ENCODE results near the gene MYL5.
A peak's percentile ranks its signal among the peaks of the same experiment; 100 is the strongest.

The MYL5 gene

DNA sequence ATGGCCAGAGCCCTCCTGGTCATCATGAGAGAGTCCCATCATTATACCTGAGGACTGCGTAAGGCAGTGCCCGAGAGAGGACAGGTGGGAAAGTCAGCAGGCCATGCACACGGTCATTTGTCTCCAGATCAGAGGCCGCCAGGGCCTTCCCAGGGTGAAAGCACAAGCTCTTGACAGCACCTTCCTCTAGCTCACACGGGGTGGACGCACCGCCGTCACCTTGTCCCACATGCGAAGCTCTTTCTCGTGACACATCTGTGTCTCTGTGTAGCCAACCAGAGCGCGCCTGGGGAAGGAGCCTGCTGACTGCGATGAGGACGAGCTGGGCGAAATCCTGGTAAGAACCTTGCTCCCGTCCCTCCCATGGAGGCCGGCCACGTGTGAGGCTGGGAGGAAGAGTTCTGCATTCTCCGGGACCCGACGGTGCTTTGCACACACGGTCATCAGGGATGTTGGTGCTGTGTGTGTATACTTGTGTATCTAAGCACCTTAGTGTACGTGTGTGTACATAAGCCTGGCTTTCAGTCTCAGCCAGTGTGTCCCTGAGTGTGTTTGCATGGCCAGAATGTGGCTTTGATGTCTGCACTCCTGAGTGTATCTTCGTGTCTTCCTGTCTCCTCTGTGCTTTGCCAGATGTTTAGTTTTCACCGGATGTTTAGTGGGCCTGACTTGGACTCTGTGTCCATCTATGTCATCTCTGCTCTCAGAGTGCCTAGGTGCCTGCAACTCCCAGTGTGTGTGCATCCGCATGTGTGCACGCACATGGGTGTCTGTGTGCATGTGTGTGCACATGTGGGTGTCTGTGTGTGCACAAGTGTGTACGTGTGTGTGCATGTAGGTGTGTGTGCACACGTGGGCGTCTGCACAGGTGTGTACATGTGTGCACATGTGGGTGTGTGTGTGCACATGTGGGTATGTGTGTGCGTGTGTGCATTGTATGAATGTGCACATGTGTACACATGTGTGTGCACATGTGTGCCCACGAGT, 15.4 kb upstream of the MYL5 start:
- Mint-ChIP-seq H3K27ac (no peak overlapping the region), H3K36me3 (peaks cover 11% of the 10 kb centered on the region), H3K4me3 (no peak overlapping the region), H3K4me1 (peaks cover 7% of the 10 kb centered on the region), H3K27me3 (no peaks in the 10 kb centered on the region), H3K9me3 (peaks cover 11% of the 10 kb centered on the region)
- DNase-seq: peak; percentile 18
- CTCF ChIA-PET: no interaction called here

DNA sequence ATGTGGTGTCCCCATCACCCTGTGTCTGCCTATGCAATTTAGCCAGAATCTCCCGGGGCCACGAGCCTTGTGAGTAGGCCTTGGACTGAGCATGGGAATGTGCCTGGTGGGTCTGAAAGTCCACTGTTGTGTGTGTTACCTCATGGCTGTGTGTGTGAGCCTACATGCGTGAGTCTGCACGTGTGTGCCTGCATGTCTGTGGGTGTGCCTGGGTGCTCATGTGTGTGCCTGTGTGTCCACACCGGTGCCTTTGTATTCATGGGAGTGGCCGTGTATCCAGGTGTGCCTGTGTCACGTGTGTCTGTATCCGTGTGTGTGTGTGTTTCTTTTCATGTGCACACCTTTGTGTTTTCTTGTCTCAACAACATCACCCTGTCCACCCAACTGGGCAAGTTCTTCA, 14.5 kb upstream of the MYL5 start:
- Mint-ChIP-seq H3K4me3 (peak overlapping the region; percentile 13), H3K4me1 (peaks cover 15% of the 10 kb centered on the region), H3K27me3 (no peaks in the 10 kb centered on the region), H3K27ac (no peak overlapping the region), H3K9me3 (peaks cover 11% of the 10 kb centered on the region), H3K36me3 (peaks cover 12% of the 10 kb centered on the region)
- CTCF ChIA-PET: no interaction called here
- DNase-seq: peak; percentile 15

DNA sequence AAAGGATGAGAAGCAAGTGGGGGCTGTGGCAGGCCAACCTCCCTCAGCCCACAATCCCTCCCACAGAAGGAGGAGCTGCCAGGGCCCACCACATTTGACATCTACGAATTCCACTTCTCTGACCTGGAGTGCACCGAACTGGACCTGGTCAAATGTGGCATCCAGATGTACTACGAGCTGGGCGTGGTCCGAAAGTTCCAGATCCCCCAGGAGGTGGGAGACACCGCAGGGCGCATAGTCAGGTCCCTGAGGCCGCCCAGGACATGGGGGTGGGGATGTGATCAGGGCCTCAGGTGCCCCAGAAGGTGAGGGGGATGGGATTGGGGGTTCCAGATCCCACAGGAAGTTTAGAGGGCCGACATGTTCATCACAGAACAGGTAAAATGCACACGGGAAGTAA, 13.9 kb upstream of the MYL5 start:
- peaks cover 15% of the 10 kb centered on the region for H3K4me1 Mint-ChIP-seq
- no peak for DNase-seq
- H3K9me3 Mint-ChIP-seq: peaks cover 11% of the 10 kb centered on the region
- no peaks in the 10 kb centered on the region for H3K27me3 Mint-ChIP-seq
- H3K27ac Mint-ChIP-seq: no peak overlapping the region
- H3K36me3 Mint-ChIP-seq: peaks cover 12% of the 10 kb centered on the region
- CTCF ChIA-PET: no interaction called here
- no peak overlapping the region for H3K4me3 Mint-ChIP-seq

DNA sequence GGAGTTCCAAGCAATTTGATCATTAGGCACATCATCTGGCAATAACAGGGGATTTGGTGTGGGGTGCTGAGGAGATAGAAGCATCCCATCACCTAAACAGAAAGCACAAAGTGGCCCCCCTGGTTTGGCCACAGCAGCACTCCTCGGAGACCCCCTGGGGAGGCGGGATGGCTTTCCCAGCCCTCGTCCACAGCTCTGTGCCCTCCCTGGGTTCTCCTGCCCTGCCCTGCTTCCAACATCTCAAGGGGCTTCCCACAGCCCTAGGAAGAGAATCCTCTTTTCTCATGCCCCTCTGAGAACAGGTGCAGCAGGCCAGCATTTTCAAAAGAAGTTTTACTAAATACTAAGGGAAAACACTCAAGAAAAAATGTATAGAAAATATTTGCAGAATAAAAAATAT, 13.1 kb upstream of the MYL5 start:
- CTCF ChIA-PET: no interaction called here
- no peaks in the 10 kb centered on the region for H3K27me3 Mint-ChIP-seq
- peaks cover 12% of the 10 kb centered on the region for H3K36me3 Mint-ChIP-seq
- H3K4me3 Mint-ChIP-seq: no peak overlapping the region
- peaks cover 15% of the 10 kb centered on the region for H3K4me1 Mint-ChIP-seq
- peaks cover 11% of the 10 kb centered on the region for H3K9me3 Mint-ChIP-seq
- H3K27ac Mint-ChIP-seq: no peak overlapping the region
- no peak for DNase-seq

DNA sequence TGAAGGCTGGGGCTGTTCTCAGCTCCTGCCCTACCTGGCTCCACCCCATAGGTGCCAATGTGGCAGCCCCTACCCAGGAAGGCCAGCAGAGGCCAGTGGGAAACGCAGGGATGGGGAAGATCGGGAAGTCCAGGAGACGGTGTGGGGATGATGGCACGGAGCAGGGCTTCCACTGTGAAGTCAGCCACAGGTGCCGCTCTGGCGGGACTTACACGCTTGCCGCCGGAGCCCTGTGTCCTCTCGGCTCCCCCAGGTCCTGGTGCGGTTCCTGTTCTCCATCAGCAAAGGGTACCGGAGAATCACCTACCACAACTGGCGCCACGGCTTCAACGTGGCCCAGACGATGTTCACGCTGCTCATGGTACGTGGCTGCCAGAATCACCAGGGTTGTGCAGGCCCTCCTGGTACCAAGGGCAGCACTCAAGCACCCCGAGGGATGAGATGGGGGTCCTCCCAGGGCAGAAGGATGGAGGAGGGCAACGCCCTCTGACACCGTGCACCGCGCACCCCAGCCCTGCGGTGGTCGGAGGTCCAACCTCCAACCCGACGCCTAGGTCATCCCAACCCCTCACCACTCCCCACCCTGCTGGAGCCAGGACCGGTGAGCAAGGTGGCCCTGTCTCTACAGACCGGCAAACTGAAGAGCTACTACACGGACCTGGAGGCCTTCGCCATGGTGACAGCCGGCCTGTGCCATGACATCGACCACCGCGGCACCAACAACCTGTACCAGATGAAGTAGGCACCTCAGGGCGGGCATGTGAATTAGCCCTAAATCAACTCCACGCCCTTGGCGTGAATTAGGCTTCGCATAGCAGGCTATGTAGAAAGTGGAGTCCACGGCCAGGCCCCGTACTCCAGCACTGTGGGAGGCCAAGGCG, 12.2 kb upstream of the MYL5 start:
- CTCF ChIA-PET: interaction anchor here (3.3 kb wide), 1 partner anchor 12 kb away, joined by 9 read pairs; the partner anchor contains the start of genes ATP5ME and MYL5
- Mint-ChIP-seq H3K4me3 (peak overlapping the region; percentile 77), H3K27ac (no peak overlapping the region), H3K9me3 (peaks cover 11% of the 10 kb centered on the region), H3K36me3 (peaks cover 11% of the 10 kb centered on the region), H3K27me3 (no peaks in the 10 kb centered on the region), H3K4me1 (peaks cover 15% of the 10 kb centered on the region)
- DNase-seq: peak; percentile 17

DNA sequence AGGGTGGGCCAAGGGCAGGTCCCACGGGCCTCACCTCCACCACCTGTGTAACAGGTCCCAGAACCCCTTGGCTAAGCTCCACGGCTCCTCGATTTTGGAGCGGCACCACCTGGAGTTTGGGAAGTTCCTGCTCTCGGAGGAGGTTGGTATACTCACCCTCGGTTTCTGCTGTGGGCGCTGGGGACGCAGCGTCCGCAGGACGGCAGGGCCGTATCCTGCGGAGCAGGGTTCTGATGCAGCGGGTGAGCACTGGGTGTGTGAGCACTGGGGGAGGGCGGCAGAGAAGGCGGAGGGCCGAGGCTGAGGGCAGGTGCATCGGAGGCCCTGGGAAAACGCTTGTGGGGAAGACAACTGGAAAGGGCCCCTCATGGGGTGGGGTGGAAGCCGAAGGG, 11.3 kb upstream of the MYL5 start:
- Mint-ChIP-seq H3K27ac (peak overlapping the region; percentile 62), H3K4me1 (peaks cover 15% of the 10 kb centered on the region), H3K27me3 (no peaks in the 10 kb centered on the region), H3K36me3 (peaks cover 11% of the 10 kb centered on the region), H3K9me3 (peaks cover 11% of the 10 kb centered on the region), H3K4me3 (peak overlapping the region; percentile 77)
- no peak for DNase-seq
- CTCF ChIA-PET: interaction anchor here (3.3 kb wide), 1 partner anchor 11 kb away, joined by 9 read pairs; the partner anchor contains the start of genes ATP5ME and MYL5

- CTCF ChIA-PET: interaction anchor here (1.0 to 3.3 kb wide), 2 partner anchors 10 to 61 kb away, joined by 5 to 9 read pairs; partner anchors contain the start of genes ATP5ME and MYL5
- Mint-ChIP-seq H3K4me1 (peaks cover 15% of the 10 kb centered on the region), H3K36me3 (peaks cover 11% of the 10 kb centered on the region), H3K9me3 (peaks cover 11% of the 10 kb centered on the region), H3K27ac (peak overlapping the region; percentile 90), H3K27me3 (no peaks in the 10 kb centered on the region), H3K4me3 (peak overlapping the region; percentile 79)
- peak; percentile 86 for DNase-seq
Measured at GRCh38 chr4:663438-664428, 10.6 kb upstream of the MYL5 start.

- Mint-ChIP-seq H3K27ac (peak overlapping the region; percentile 65), H3K36me3 (peaks cover 7% of the 10 kb centered on the region), H3K4me1 (peaks cover 15% of the 10 kb centered on the region), H3K4me3 (peak overlapping the region; percentile 79), H3K27me3 (no peaks in the 10 kb centered on the region), H3K9me3 (peaks cover 5% of the 10 kb centered on the region)
- CTCF ChIA-PET: interaction anchor here (1.0 to 3.3 kb wide), 2 partner anchors 9 to 62 kb away, joined by 5 to 9 read pairs; partner anchors contain the start of genes ATP5ME and MYL5
- DNase-seq: peak; percentile 15
Measured at GRCh38 chr4:664713-665231, 9.6 kb upstream of the MYL5 start.

DNA sequence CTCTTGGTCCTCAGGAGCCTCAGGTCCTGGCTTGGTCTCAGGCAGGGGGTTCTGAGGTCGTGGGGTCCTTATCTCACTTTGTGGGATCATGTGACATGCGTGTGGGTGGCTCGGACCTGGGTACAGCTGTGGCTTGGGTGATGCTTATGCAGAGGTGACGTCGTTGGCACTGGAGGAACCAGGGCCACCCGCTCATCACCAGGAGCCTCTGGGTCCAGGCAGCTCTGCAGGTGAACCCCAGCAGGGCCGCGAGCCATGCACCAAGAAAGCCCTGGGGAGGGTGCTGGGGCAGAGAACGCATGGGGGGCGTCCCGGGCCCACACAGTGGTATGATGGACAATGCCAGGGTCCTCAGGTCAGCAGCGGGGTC, 9.0 kb upstream of the MYL5 start:
- H3K4me3 Mint-ChIP-seq: peak overlapping the region; percentile 43
- peak; percentile 17 for DNase-seq
- no peak overlapping the region for H3K27ac Mint-ChIP-seq
- H3K36me3 Mint-ChIP-seq: peaks cover 6% of the 10 kb centered on the region
- peaks cover 15% of the 10 kb centered on the region for H3K4me1 Mint-ChIP-seq
- no peaks in the 10 kb centered on the region for H3K27me3 Mint-ChIP-seq
- CTCF ChIA-PET: interaction anchor here (3.3 kb wide), 1 partner anchor 9 kb away, joined by 9 read pairs; the partner anchor contains the start of genes ATP5ME and MYL5
- H3K9me3 Mint-ChIP-seq: no peaks in the 10 kb centered on the region

- no peak overlapping the region for H3K4me3 Mint-ChIP-seq
- H3K4me1 Mint-ChIP-seq: peaks cover 15% of the 10 kb centered on the region
- H3K27ac Mint-ChIP-seq: no peak overlapping the region
- peaks cover 9% of the 10 kb centered on the region for H3K36me3 Mint-ChIP-seq
- CTCF ChIA-PET: interaction anchor here (3.3 kb wide), 1 partner anchor 8 kb away, joined by 9 read pairs; the partner anchor contains the start of genes ATP5ME and MYL5
- H3K27me3 Mint-ChIP-seq: no peaks in the 10 kb centered on the region
- H3K9me3 Mint-ChIP-seq: no peaks in the 10 kb centered on the region
- peak; percentile 15 for DNase-seq
Measured at GRCh38 chr4:665751-666435, 8.4 kb upstream of the MYL5 start.

DNA sequence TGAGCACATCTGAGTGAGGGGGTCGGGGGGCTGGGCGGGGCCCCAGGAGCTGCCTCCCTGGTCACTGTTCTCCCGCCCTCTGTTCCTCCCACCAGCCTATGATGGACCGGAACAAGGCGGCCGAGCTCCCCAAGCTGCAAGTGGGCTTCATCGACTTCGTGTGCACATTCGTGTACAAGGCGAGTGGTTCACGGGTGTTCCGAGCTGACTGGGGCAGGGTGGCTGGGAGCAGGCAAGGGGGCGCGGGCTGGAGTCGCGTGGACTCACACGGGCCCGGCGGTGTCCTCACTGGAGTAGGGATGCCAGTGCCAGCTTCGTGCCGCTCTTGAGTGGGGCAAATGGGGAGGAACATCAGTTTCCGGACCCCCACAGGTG, 7.9 kb upstream of the MYL5 start:
- no peaks in the 10 kb centered on the region for H3K9me3 Mint-ChIP-seq
- H3K36me3 Mint-ChIP-seq: peaks cover 13% of the 10 kb centered on the region
- H3K4me3 Mint-ChIP-seq: no peak overlapping the region
- H3K27me3 Mint-ChIP-seq: no peaks in the 10 kb centered on the region
- CTCF ChIA-PET: no interaction called here
- H3K4me1 Mint-ChIP-seq: peaks cover 15% of the 10 kb centered on the region
- DNase-seq: peak; percentile 17
- no peak overlapping the region for H3K27ac Mint-ChIP-seq

- Mint-ChIP-seq H3K27me3 (no peaks in the 10 kb centered on the region), H3K27ac (no peak overlapping the region), H3K4me3 (no peak overlapping the region), H3K36me3 (peaks cover 17% of the 10 kb centered on the region), H3K4me1 (peaks cover 14% of the 10 kb centered on the region), H3K9me3 (no peaks in the 10 kb centered on the region)
- CTCF ChIA-PET: no interaction called here
- DNase-seq: no peak
Measured at GRCh38 chr4:666822-667544, 7.4 kb upstream of the MYL5 start.
